Peyer's patch (tissue), 4 donors: ENCODE results near the gene NCCRP1.

ENCODE experiments used
- CTCF ChIP-seq, 6 experiments: fragments of 450-650 bp in 4 of 6; fragments of 200-600 bp in 2 of 6; sonication (generic) in 1 of 6; IDR thresholded peaks; one replicate each; pipeline ENCODE4 v1.5.1; 2017 to 2019; ENCODE audit warnings: antibody characterized with exemption in 6 of 6, mild to moderate bottlenecking in 3 of 6, moderate library complexity in 1 of 6
- POLR2A ChIP-seq, 2 donors: fragments of 450-650 bp; IDR thresholded peaks; one replicate each; pipeline ENCODE4 v1.5.1; 2017; ENCODE audit warnings: antibody characterized with exemption in 2 of 2, mild to moderate bottlenecking in 2 of 2, moderate library complexity in 2 of 2

- no peak for TF ChIP-seq POLR2A (IDR thresholded peaks at IDR 0.05)
- no peak for TF ChIP-seq CTCF (IDR thresholded peaks at IDR 0.05)
Measured at GRCh38 chr19:39148939-39149529, 47.7 kb upstream of the NCCRP1 start.
